NT2/D1 (cell line): ENCODE data around the gene SH2D3A.

Source experiments
- SUZ12 ChIP-seq: IDR thresholded peaks from 2 replicates; pipeline ENCODE4 v1.6.1; 2011; ENCODE audit not compliant: insufficient read length, insufficient read depth; ENCODE audit errors: extremely low read depth
- ZNF274 ChIP-seq: IDR thresholded peaks from 2 replicates; pipeline ENCODE4 v1.6.1; 2011; ENCODE audit warnings: mild to moderate bottlenecking, low read depth, low read length

DNA sequence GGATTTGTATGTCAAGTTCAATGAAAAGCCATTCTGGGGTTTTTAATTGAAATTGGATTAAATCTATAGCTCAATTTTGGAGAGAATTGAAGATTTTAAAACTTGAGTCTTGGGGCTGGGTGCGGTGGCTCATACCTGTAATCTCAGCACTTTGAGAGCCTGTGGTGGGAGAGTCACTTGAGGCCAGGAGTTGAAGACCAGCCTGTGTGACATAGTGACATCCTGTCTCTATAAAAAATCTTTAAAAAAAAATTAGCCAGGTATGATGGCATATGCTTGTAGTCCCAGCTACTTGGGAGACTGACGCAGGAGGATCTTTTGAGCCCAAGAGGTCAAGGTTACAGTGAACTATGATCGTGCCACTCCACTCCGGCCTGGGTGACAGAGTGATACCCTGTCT lies 46.4 kb upstream of the SH2D3A start:
- no peak for TF ChIP-seq ZNF274
- no peak for TF ChIP-seq SUZ12
